Activated T-helper 17 cell treated with anti-CD3 and anti-CD28 coated beads, Interleukin-2, amount 50 U/mL, for 72 hours (primary cell): ENCODE measurements around the gene ASB13. TPM values are rescaled to one million over a fixed set of nuclear protein-coding genes. Genes with fewer than 3 reads are reported as not detected.
"Not testable (repeated sequence)": the region's sequence is repeated elsewhere in the genome, so short reads cannot be mapped to it uniquely, and the experiment has no call there.

Source experiments
- ATAC-seq: fragments of 150-1000 bp; cut with Tn5 transposase; replicated peaks from 2 replicates; pipeline ENCODE4 v1.10.0; 2021; ENCODE audit warnings: mild to moderate bottlenecking, moderate library complexity
- H3K27ac Mint-ChIP-seq: one replicate; pipeline ENCODE4 v1.8.0; 2022; ENCODE audit warnings: mixed read lengths
- H3K27me3 Mint-ChIP-seq: one replicate; pipeline ENCODE4 v1.8.0; 2022; ENCODE audit warnings: mixed read lengths
- H3K36me3 Mint-ChIP-seq: one replicate; pipeline ENCODE4 v1.8.0; 2022; ENCODE audit warnings: low read depth, mild to moderate bottlenecking, mixed read lengths
- H3K4me1 Mint-ChIP-seq: one replicate; pipeline ENCODE4 v1.8.0; 2022; ENCODE audit warnings: mixed read lengths
- H3K4me3 Mint-ChIP-seq: one replicate; pipeline ENCODE4 v1.8.0; 2022; ENCODE audit warnings: mild to moderate bottlenecking, mixed read lengths
- H3K9me3 Mint-ChIP-seq: one replicate; pipeline ENCODE4 v1.8.0; 2022; ENCODE audit warnings: mixed read lengths
- total RNA-seq, 2 donors: library from RNA; stranded (reverse); gene quantifications; one replicate each; pipeline ENCODE4 v1.2.3, GENCODE V29; 2022

ASB13 gene
- total RNA-seq, 2 donors from 2014 or later: 3.5 to 6.8 TPM

DNA sequence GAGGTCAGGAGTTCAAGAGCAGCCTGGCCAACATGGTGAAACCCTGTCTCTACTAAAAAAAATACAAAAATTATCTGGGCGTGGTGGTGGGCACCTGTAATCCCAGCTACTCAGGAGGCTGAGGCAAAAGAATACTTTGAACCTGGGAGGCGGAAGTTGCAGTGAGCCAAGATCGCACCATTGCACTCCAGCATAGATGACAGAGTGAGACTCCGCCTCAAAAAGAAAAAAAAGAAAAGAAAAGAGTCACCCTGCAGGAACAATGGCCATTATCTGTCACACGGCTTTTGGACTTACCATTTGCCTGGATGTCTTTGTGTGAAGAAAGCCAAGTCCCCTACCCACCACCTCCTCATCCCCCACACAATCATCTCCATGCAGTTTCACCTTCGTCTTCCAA, 73.0 kb downstream of the ASB13 start:
- Mint-ChIP-seq H3K27me3 (peaks cover 22% of the 10 kb centered on the region), H3K4me1 (peaks cover 18% of the 10 kb centered on the region)
- not testable (repeated sequence) for H3K9me3 Mint-ChIP-seq, H3K27ac Mint-ChIP-seq, H3K36me3 Mint-ChIP-seq, H3K4me3 Mint-ChIP-seq, ATAC-seq

DNA sequence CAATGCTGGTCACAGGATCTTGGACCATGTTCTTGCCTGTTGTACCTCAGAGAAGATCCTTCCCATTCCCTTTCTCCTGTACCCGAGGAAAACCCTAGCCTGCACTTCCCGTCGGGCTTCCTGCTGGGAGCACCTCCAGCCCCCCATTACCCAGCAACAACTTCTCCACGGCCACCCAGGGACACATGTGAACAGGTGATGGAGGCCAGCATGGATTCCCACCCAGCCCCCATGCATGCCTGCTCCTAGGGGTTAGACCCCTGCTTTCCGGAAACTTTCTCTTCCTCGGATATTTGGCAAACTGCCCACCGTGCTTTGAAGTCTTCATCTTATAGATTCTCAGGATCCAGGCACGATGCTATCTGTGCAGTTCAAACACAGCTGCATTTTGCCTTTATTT, 74.3 kb downstream of the ASB13 start:
- peaks cover 16% of the 10 kb centered on the region for H3K27me3 Mint-ChIP-seq
- no peak for ATAC-seq
- peaks cover 16% of the 10 kb centered on the region for H3K4me1 Mint-ChIP-seq
- H3K27ac Mint-ChIP-seq: no peak overlapping the region
- H3K36me3 Mint-ChIP-seq: no peaks in the 10 kb centered on the region
- H3K9me3 Mint-ChIP-seq: no peaks in the 10 kb centered on the region
- no peak overlapping the region for H3K4me3 Mint-ChIP-seq

DNA sequence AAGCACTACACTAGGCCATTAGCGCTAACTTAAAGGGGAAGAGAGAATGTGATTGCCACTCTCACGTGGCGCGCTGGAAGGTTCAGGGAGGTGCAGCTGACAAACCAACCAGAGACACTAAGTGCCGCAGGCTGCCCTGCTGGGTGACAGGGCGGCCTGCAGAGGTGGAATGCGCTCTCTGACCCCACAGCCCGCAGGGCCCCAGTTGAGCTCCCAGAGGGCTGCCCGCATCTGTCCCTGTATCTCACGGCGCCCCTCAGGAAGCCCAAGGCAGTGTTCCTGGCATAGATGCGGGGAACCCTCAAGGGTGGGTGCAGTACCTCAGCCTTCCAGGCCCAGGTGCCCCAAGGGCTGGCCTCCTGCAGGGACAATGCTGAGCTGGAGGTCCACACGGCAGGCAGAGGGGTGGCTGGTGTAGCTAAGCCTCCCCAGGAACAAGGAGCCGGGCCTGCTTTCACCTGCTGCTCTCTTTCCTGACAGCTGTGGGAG, 75.0 kb downstream of the ASB13 start:
- ATAC-seq: no peak
- H3K9me3 Mint-ChIP-seq: no peaks in the 10 kb centered on the region
- H3K27ac Mint-ChIP-seq: no peak overlapping the region
- no peak overlapping the region for H3K4me3 Mint-ChIP-seq
- H3K36me3 Mint-ChIP-seq: no peaks in the 10 kb centered on the region
- H3K4me1 Mint-ChIP-seq: peaks cover 16% of the 10 kb centered on the region
- H3K27me3 Mint-ChIP-seq: peaks cover 16% of the 10 kb centered on the region

DNA sequence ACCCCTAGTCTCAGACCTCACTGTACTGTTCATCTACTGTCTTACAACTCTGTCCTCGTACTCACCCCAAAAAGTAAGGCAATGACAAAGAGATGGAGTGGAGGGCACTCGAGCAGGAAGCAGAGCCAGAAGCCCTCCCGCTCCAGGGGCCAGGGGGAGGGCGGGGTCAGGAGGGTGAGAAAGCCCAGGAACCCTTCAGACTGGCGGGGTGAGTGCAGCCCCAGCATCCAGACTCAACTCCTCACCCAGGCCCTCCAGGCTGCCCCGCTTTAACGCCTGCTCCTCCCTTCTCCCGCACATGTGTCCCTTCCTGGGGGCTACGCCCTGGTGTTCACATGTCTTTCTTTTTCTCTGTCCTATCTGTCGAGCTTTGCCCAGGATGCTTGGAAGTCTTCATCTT, 75.6 kb downstream of the ASB13 start:
- H3K27me3 Mint-ChIP-seq: peaks cover 16% of the 10 kb centered on the region
- H3K4me3 Mint-ChIP-seq: no peak overlapping the region
- no peak for ATAC-seq
- peaks cover 16% of the 10 kb centered on the region for H3K4me1 Mint-ChIP-seq
- H3K27ac Mint-ChIP-seq: no peak overlapping the region
- H3K36me3 Mint-ChIP-seq: no peaks in the 10 kb centered on the region
- H3K9me3 Mint-ChIP-seq: no peaks in the 10 kb centered on the region

DNA sequence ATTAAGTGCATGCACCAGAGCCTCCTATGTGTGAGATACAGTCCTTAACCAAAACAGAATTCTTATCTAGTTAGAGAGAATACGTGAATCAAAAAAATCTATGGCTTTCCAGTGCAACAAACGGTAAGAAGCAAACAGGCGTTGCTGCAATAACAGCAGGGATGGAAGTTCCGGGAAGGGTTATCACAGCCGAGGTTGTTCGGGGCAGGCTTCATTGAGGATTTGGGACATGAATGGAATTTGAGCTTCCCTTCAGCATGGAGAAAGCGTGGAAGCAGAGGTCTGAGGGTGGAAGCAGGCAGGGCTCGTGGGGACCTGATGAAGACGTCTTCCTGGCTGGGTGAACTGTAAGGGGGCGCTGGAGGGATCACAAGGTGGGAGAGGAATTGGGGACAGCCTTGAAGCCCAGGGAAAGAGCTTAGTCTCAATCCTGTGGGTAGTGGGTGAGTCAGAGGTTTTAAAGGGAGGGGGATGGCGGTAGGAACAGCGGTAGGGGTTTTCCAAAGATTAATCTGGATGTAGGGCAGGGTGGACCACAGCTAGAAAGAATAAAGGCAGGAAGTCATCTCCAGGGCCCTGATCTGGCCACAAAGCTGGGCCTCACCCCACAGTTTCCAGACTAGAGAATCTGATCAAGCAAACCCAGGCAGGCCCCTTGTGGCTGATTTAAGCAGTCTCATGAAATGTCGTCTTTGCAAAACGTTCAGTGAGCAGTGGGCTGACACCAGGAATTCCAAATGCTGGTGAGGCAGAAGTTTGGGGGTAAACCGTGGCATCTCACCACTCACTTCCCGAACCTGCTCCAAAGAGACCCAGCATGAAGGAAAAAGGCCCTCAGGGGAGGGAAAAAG, 76.5 kb downstream of the ASB13 start:
- peak; percentile 76 for ATAC-seq
- H3K9me3 Mint-ChIP-seq: no peaks in the 10 kb centered on the region

DNA sequence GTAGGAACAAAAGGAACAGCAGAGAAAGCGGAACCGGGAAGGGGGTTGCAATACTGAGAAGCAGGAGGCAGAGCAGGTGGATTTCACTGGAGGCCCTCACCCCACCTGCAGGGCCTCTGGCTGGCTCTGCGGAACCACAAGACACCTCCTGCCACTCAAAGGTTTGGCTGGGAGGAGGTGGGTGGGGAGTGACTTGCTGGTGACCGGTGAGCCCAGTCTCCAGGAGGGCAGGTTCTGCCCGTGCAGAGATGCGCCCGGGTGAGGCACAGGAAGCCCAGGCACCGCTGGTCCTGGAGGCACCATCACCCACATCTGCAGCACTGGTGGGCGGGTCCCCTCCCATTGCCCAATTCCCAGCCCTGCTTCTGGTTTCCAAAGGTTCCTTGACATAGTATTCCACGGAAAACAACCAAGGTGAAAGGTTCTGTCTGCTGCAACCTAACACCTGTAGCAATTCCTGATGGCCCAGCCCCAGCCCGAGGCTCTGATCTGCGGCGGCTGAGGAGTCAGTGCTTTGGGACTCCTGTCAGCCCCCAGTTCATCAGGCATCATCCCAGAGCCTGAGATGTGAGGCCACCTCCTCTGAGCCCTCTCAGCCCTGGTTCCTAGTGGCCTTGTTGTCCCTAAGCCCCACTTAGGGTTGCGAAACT, 77.3 kb downstream of the ASB13 start:
- no peak overlapping the region for H3K4me3 Mint-ChIP-seq
- no peaks in the 10 kb centered on the region for H3K9me3 Mint-ChIP-seq
- H3K36me3 Mint-ChIP-seq: no peaks in the 10 kb centered on the region
- peak overlapping the region; percentile 65 for H3K27ac Mint-ChIP-seq
- peaks cover 11% of the 10 kb centered on the region for H3K27me3 Mint-ChIP-seq
- ATAC-seq: no peak
- peaks cover 16% of the 10 kb centered on the region for H3K4me1 Mint-ChIP-seq

More for the DNA sequence above, 76.5 kb downstream of the ASB13 start:
- no peaks in the 10 kb centered on the region for H3K36me3 Mint-ChIP-seq
- peaks cover 16% of the 10 kb centered on the region for H3K4me1 Mint-ChIP-seq
- peaks cover 13% of the 10 kb centered on the region for H3K27me3 Mint-ChIP-seq
- H3K4me3 Mint-ChIP-seq: no peak overlapping the region
- H3K27ac Mint-ChIP-seq: peak overlapping the region; percentile 65

Other genes starting within 250 kb of the ASB13 start
- not detected for gene CALML5, start 167.0 kb downstream of the ASB13 start, total RNA-seq
- gene CALML3, start 141.6 kb downstream of the ASB13 start, total RNA-seq: not detected
- gene TASOR2, start 18.2 kb upstream of the ASB13 start, total RNA-seq: 10 to 100 TPM; 48.9 to 51.6 TPM
- gene GDI2, start 146.8 kb upstream of the ASB13 start, total RNA-seq: 100 to 1,000 TPM; 190 to 266 TPM
- 1 to 10 TPM; 4.6 to 6.8 TPM for gene ANKRD16, start 223.3 kb upstream of the ASB13 start, total RNA-seq
- 10 to 100 TPM; 55.9 to 62.0 TPM for gene FBH1, start 223.6 kb upstream of the ASB13 start, total RNA-seq